Natural killer cell (primary cell): ENCODE results near the gene TPP1. TPM values are rescaled to one million over a fixed set of nuclear protein-coding genes. Genes with fewer than 3 reads are reported as not detected.

Experiments used
- ATAC-seq, 3 donors: fragments of 150-1000 bp in 2 of 3; fragments of 200-7000 bp in 1 of 3; cut with Tn5 transposase; 1 replicate in 1 of 3; 2 replicates in 2 of 3; pipeline ENCODE4 v1.10.0; 2021; ENCODE audit warnings: mild to moderate bottlenecking in 2 of 3, moderate library complexity in 2 of 3
- DNase-seq, 2 donors: peaks; one replicate each; pipeline versions ENCODE4 v3.0.0 to v3.0.0-alpha.2; 2013 to 2021; ENCODE audit warnings: mixed read lengths in 1 of 2
- H3K27ac ChIP-seq: one replicate; pipeline ENCODE4 v1.5.1; 2013; ENCODE audit warnings: mild to moderate bottlenecking, low read length
- H3K27me3 ChIP-seq: one replicate; pipeline ENCODE4 v1.6.1; 2013; ENCODE audit warnings: low read length; ENCODE audit not compliant: control insufficient read depth, insufficient read depth
- H3K36me3 ChIP-seq: one replicate; pipeline ENCODE4 v1.6.1; 2013; ENCODE audit warnings: low read length; ENCODE audit not compliant: control insufficient read depth, insufficient read depth
- H3K4me1 ChIP-seq: one replicate; pipeline ENCODE4 v1.6.1; 2013; ENCODE audit warnings: low read length; ENCODE audit not compliant: control insufficient read depth, insufficient read depth
- H3K4me3 ChIP-seq: one replicate; pipeline ENCODE4 v1.5.1; 2013; ENCODE audit warnings: low read length
- H3K9me3 ChIP-seq: one replicate; pipeline ENCODE4 v1.6.1; 2013; ENCODE audit warnings: low read length; ENCODE audit not compliant: control insufficient read depth, insufficient read depth
- H3K27ac Mint-ChIP-seq, 2 donors: one replicate each; pipeline ENCODE4 v1.8.0; 2022; ENCODE audit warnings: mild to moderate bottlenecking in 2 of 2, mixed read lengths in 2 of 2, moderate library complexity in 1 of 2
- H3K27me3 Mint-ChIP-seq, 2 donors: one replicate each; pipeline ENCODE4 v1.8.0; 2022; ENCODE audit warnings: low read depth in 2 of 2, mixed read lengths in 2 of 2
- H3K36me3 Mint-ChIP-seq: one replicate; pipeline ENCODE4 v1.8.0; 2022; ENCODE audit warnings: mixed read lengths
- H3K4me1 Mint-ChIP-seq, 2 donors: one replicate each; pipeline ENCODE4 v1.8.0; 2022; ENCODE audit warnings: mixed read lengths in 2 of 2
- H3K4me3 Mint-ChIP-seq: one replicate; pipeline ENCODE4 v1.8.0; 2022; ENCODE audit warnings: mild to moderate bottlenecking, moderate library complexity, mixed read lengths
- H3K9me3 Mint-ChIP-seq, 2 donors: one replicate each; pipeline ENCODE4 v1.8.0; 2022; ENCODE audit warnings: mixed read lengths in 2 of 2
- CTCF ChIP-seq: fragments of 200-600 bp; IDR thresholded peaks from one replicate; pipeline ENCODE4 v1.8.0; 2022; ENCODE audit warnings: antibody characterized with exemption
- WGBS: methylation state at CpG from one replicate; pipeline ENCODE4 v1.1.7; 2013; ENCODE audit warnings: missing lambda C conversion rate; ENCODE audit not compliant: insufficient coverage; 5-methylcytosine and 5-hydroxymethylcytosine counted together
- intact Hi-C: fragments of 100-400 bp; cut with micrococcal nuclease; formaldehyde crosslinking; loops from one replicate; pipeline ENCODE4 v1.14.2; 2022
- total RNA-seq, 4 donors: library from RNA; stranded (reverse); fragments of 120-200 nt in 1 of 4; gene quantifications; one replicate each; pipeline versions ENCODE4 v1.2.3 to v1.2.4, GENCODE V29; 2013 to 2022

The TPP1 gene
- total RNA-seq, 3 donors from 2014 or later (not counting 1 experiment from before 2014, with no cell fraction given): 123 to 135 (median 131) TPM

GRCh38 chr11:6596239-6596877, 22.9 kb downstream of the TPP1 start:
- Mint-ChIP-seq H3K9me3 (no peaks in the 10 kb centered on the region), H3K27me3 (no peaks in the 10 kb centered on the region), H3K36me3 (peaks cover 10% of the 10 kb centered on the region), H3K4me3 (no peak overlapping the region), H3K27ac (peak overlapping the region in 1 of 2 donors; percentile 23), H3K4me1 (peaks cover 28 to 29% of the 10 kb centered on the region in 2 donors)
- DNase-seq (no peak), ATAC-seq (no peak)
- TF ChIP-seq CTCF: no peak
- 95% methylated on average over 5 of the region's 5 CpGs for WGBS
- no peaks in the 10 kb centered on the region for H3K9me3 ChIP-seq
- intact Hi-C loops: no loop called here
- H3K27me3 ChIP-seq: no peaks in the 10 kb centered on the region
- no peaks in the 10 kb centered on the region for H3K4me1 ChIP-seq
- H3K27ac ChIP-seq: no peak overlapping the region
- H3K36me3 ChIP-seq: peaks cover 70% of the 10 kb centered on the region
- no peak overlapping the region for H3K4me3 ChIP-seq

GRCh38 chr11:6594142-6594768, 25.0 kb downstream of the TPP1 start:
- Mint-ChIP-seq H3K36me3 (peaks cover 10% of the 10 kb centered on the region), H3K4me3 (no peak overlapping the region), H3K9me3 (no peaks in the 10 kb centered on the region), H3K4me1 (peaks cover 25% of the 10 kb centered on the region in 2 donors), H3K27ac (peak overlapping the region; percentile 62 to 64), H3K27me3 (no peaks in the 10 kb centered on the region)
- 76% methylated on average over 3 of the region's 3 CpGs for WGBS
- no peaks in the 10 kb centered on the region for H3K27me3 ChIP-seq
- no peak overlapping the region for H3K27ac ChIP-seq
- ATAC-seq: no peak
- H3K9me3 ChIP-seq: no peaks in the 10 kb centered on the region
- H3K4me3 ChIP-seq: no peak overlapping the region
- DNase-seq: no peak
- peaks cover 51% of the 10 kb centered on the region for H3K36me3 ChIP-seq
- H3K4me1 ChIP-seq: no peaks in the 10 kb centered on the region
- intact Hi-C loops: no loop called here
- no peak for TF ChIP-seq CTCF

- Histone ChIP-seq H3K9me3 (no peaks in the 10 kb centered on the region), H3K4me3 (no peak overlapping the region), H3K36me3 (peaks cover 11% of the 10 kb centered on the region), H3K4me1 (no peaks in the 10 kb centered on the region), H3K27me3 (no peaks in the 10 kb centered on the region), H3K27ac (no peak overlapping the region)
- Mint-ChIP-seq H3K9me3 (peaks cover 3 to 6% of the 10 kb centered on the region in 2 donors), H3K4me3 (no peak overlapping the region), H3K27me3 (no peaks in the 10 kb centered on the region), H3K4me1 (no peaks in the 10 kb centered on the region), H3K36me3 (peaks cover 19% of the 10 kb centered on the region), H3K27ac (no peak overlapping the region)
- ATAC-seq (no peak), DNase-seq (no peak)
- no CpG with 5 or more reads among the region's 1 CpG for WGBS
- intact Hi-C loops: no loop called here
- TF ChIP-seq CTCF: no peak
Observed at GRCh38 chr11:6588018-6588417, 31.2 kb downstream of the TPP1 start.
